H1 (cell line): ENCODE data around the gene APOL2. TPM values are rescaled to one million over a fixed set of nuclear protein-coding genes. Genes with fewer than 3 reads are reported as not detected.

ENCODE experiments used
- CTCF ChIA-PET: fragments of 300-600 bp; sonication (Branson Sonifier 250); formaldehyde crosslinking; loops from one replicate; lab custom pipeline; 2021; ENCODE audit not compliant: partially characterized antibody; lab: Charles Lee
- POLR2A ChIA-PET: fragments of 300-600 bp; sonication (Branson Sonifier 250); formaldehyde crosslinking; loops from one replicate; lab custom pipeline; 2021; ENCODE audit warnings: inconsistent platforms; ENCODE audit not compliant: partially characterized antibody; lab: Charles Lee
- DNase-seq, 2 experiments: peaks; one replicate each; pipeline versions ENCODE4 v3.0.0 to v3.0.0-alpha.2; 2010 to 2022; ENCODE audit warnings: low spot score in 2 of 2, low read depth in 1 of 2, mixed read lengths in 1 of 2
- FAIRE-seq: peaks from 2 replicates; lab custom pipeline; 2011; peaks lifted over from hg19 to GRCh38; lab: Jason Lieb, UNC
- H2AFZ ChIP-seq: 2 replicates; pipeline ENCODE4 v1.8.1; 2012; ENCODE audit warnings: low read length, inconsistent platforms
- H2AK5ac ChIP-seq: 2 replicates; pipeline ENCODE4 v1.6.1; 2013; ENCODE audit warnings: low read depth, low read length
- H2BK120ac ChIP-seq: replicated peaks from 2 replicates; pipeline ENCODE3; 2013; ENCODE audit warnings: low read depth, low read length, inconsistent platforms
- H2BK12ac ChIP-seq: 2 replicates; pipeline ENCODE4 v1.6.1; 2013; ENCODE audit warnings: low read depth, low read length
- H2BK15ac ChIP-seq: 2 replicates; pipeline ENCODE4 v1.6.1; 2013; ENCODE audit warnings: low read length
- H2BK20ac ChIP-seq: 2 replicates; pipeline ENCODE4 v1.6.1; 2013; ENCODE audit warnings: low read length
- H2BK5ac ChIP-seq: 2 replicates; pipeline ENCODE4 v1.6.1; 2013; ENCODE audit warnings: low read depth, low read length
- H3K14ac ChIP-seq: 2 replicates; pipeline ENCODE4 v1.6.1; 2013; ENCODE audit warnings: inconsistent platforms; ENCODE audit not compliant: insufficient read length
- H3K18ac ChIP-seq: 2 replicates; pipeline ENCODE4 v1.6.1; 2013; ENCODE audit warnings: low read length; ENCODE audit errors: extremely low read depth
- H3K23ac ChIP-seq: 2 replicates; pipeline ENCODE4 v1.6.1; 2013; ENCODE audit warnings: inconsistent platforms; ENCODE audit not compliant: insufficient read length
- H3K23me2 ChIP-seq: 2 replicates; pipeline ENCODE4 v1.6.1; 2013; ENCODE audit warnings: low read depth, low read length
- H3K27ac ChIP-seq: 2 replicates; pipeline ENCODE4 v1.6.1; 2011; ENCODE audit warnings: low read depth, low read length, inconsistent platforms
- H3K27me3 ChIP-seq, 4 experiments: replicated peaks in 1 of 4; 1 replicate in 1 of 4; 2 replicates in 3 of 4; pipeline versions ENCODE4 v1.6.1 to v1.8.1; 2011 to 2013; ENCODE audit warnings: low read length in 3 of 4, mild to moderate bottlenecking in 3 of 4, inconsistent platforms in 2 of 4, mixed read lengths in 2 of 4, moderate library complexity in 1 of 4; ENCODE audit not compliant: control insufficient read depth in 3 of 4, insufficient read depth in 3 of 4; ENCODE audit errors: extremely low read depth in 1 of 4
- H3K36me3 ChIP-seq, 4 experiments: 2 replicates each; pipeline versions ENCODE4 v1.6.1 to v1.8.1; 2011 to 2013; ENCODE audit warnings: mild to moderate bottlenecking in 4 of 4, low read length in 3 of 4, moderate library complexity in 2 of 4, control low read depth in 1 of 4, inconsistent platforms in 1 of 4; ENCODE audit not compliant: insufficient read depth in 4 of 4, control insufficient read depth in 2 of 4
- H3K4ac ChIP-seq: replicated peaks from 2 replicates; pipeline ENCODE3; 2013; ENCODE audit warnings: low read length, low read depth, mixed read lengths, inconsistent platforms; ENCODE audit not compliant: insufficient read length
- H3K4me1 ChIP-seq, 4 experiments: replicated peaks in 1 of 4; 1 replicate in 1 of 4; 2 replicates in 3 of 4; pipeline versions ENCODE4 v1.6.1 to v1.8.1; 2011 to 2013; ENCODE audit warnings: low read length in 3 of 4, inconsistent platforms in 2 of 4, mixed read lengths in 1 of 4; ENCODE audit not compliant: insufficient read depth in 4 of 4, control insufficient read depth in 3 of 4
- H3K4me2 ChIP-seq, 2 experiments: 2 replicates each; pipeline versions ENCODE4 v1.6.1 to v1.8.1; 2011 to 2013; ENCODE audit warnings: low read depth in 2 of 2, low read length in 2 of 2, control low read depth in 1 of 2, inconsistent platforms in 1 of 2, mild to moderate bottlenecking in 1 of 2; ENCODE audit not compliant: insufficient read depth in 1 of 2
- H3K4me3 ChIP-seq, 4 experiments: fragments of 200-600, 300-600 bp in 1 of 4; sonication (generic), shearing (Covaris generic), sonication (Bioruptor Twin) in 1 of 4; 2 replicates each; pipeline versions ENCODE4 v1.5.1 to v1.8.1; 2011 to 2016; ENCODE audit warnings: low read length in 4 of 4, low read depth in 3 of 4, control low read depth in 2 of 4, inconsistent platforms in 2 of 4, mild to moderate bottlenecking in 2 of 4, mixed read lengths in 1 of 4, moderate library complexity in 1 of 4; ENCODE audit not compliant: insufficient read depth in 2 of 4; ENCODE audit errors: extremely low read depth in 1 of 4
- H3K56ac ChIP-seq: replicated peaks from 2 replicates; pipeline ENCODE3; 2013; ENCODE audit warnings: low read depth, mild to moderate bottlenecking, mixed read lengths, low read length, inconsistent platforms; ENCODE audit not compliant: insufficient read length
- H3K79me1 ChIP-seq: 2 replicates; pipeline ENCODE4 v1.6.1; 2013; ENCODE audit warnings: low read depth, low read length, control low read depth
- H3K79me2 ChIP-seq, 2 experiments: 2 replicates each; pipeline versions ENCODE4 v1.6.1 to v1.8.1; 2012 to 2013; ENCODE audit warnings: low read length in 2 of 2, mild to moderate bottlenecking in 2 of 2, inconsistent platforms in 1 of 2; ENCODE audit not compliant: insufficient read depth in 2 of 2, control insufficient read depth in 1 of 2
- H3K9ac ChIP-seq, 4 experiments: replicated peaks in 1 of 4; 1 replicate in 1 of 4; 2 replicates in 3 of 4; pipeline versions ENCODE4 v1.6.1 to v1.8.1; 2011 to 2013; ENCODE audit warnings: low read depth in 3 of 4, low read length in 3 of 4, control low read depth in 2 of 4, mild to moderate bottlenecking in 2 of 4, moderate library complexity in 2 of 4, inconsistent platforms in 1 of 4; ENCODE audit errors: extremely low read depth in 1 of 4
- H3K9me3 ChIP-seq, 2 experiments: 2 replicates each; pipeline versions ENCODE4 v1.6.1 to v1.8.1; 2012 to 2013; ENCODE audit warnings: mild to moderate bottlenecking in 2 of 2, moderate library complexity in 2 of 2, control low read depth in 1 of 2, inconsistent platforms in 1 of 2, low read depth in 1 of 2, low read length in 1 of 2, mixed read lengths in 1 of 2; ENCODE audit not compliant: insufficient read depth in 2 of 2
- H4K20me1 ChIP-seq, 2 experiments: replicated peaks in 1 of 2; 2 replicates each; pipeline versions ENCODE3 to v1.8.1; 2011 to 2013; ENCODE audit warnings: inconsistent platforms in 2 of 2, low read length in 2 of 2, mild to moderate bottlenecking in 1 of 2; ENCODE audit not compliant: insufficient read depth in 2 of 2, control insufficient read depth in 1 of 2
- H4K5ac ChIP-seq: 2 replicates; pipeline ENCODE4 v1.6.1; 2013; ENCODE audit warnings: low read length, low read depth, mixed read lengths, inconsistent platforms; ENCODE audit not compliant: insufficient read length
- H4K8ac ChIP-seq: 2 replicates; pipeline ENCODE4 v1.8.0; 2013; ENCODE audit warnings: mild to moderate bottlenecking, moderate library complexity, low read length, inconsistent platforms; ENCODE audit not compliant: insufficient read depth; ENCODE audit errors: extremely low read depth
- H4K91ac ChIP-seq: replicated peaks from 2 replicates; pipeline ENCODE3; 2013; ENCODE audit warnings: low read length, mixed read lengths, inconsistent platforms; ENCODE audit not compliant: insufficient read length
- CTBP2 ChIP-seq: IDR thresholded peaks from 2 replicates; pipeline ENCODE4 v1.7.0; 2011; ENCODE audit warnings: borderline replicate concordance, mild to moderate bottlenecking, moderate library complexity, mixed read lengths, low read length; ENCODE audit not compliant: insufficient read depth, insufficient read length
- JUN ChIP-seq: IDR thresholded peaks from 2 replicates; pipeline ENCODE4 v1.6.1; 2011; ENCODE audit warnings: low read depth, mild to moderate bottlenecking, improper control_type of control experiment, low read length
- SAP30 ChIP-seq: fragments of 300-600 bp; sonication (generic); IDR thresholded peaks from 2 replicates; pipeline ENCODE4 v1.7.1; 2012; ENCODE audit warnings: low read length, moderate library complexity, mild to moderate bottlenecking, inconsistent platforms; ENCODE audit not compliant: insufficient read depth, insufficient replicate concordance
- SIRT6 ChIP-seq: IDR thresholded peaks from one replicate; pipeline ENCODE4 v1.7.1; 2012; ENCODE audit warnings: low read length, inconsistent platforms
- TAF1 ChIP-seq: IDR thresholded peaks from 2 replicates; pipeline ENCODE4 v1.6.1; 2011; ENCODE audit warnings: mild to moderate bottlenecking, low read depth, low read length
- TCF12 ChIP-seq: IDR thresholded peaks from 2 replicates; pipeline ENCODE4 v1.6.1; 2011; ENCODE audit warnings: low read depth, mild to moderate bottlenecking, low read length
- WGBS, 2 experiments: shearing (Covaris generic) in 1 of 2; methylation state at CpG; one replicate each; pipeline versions ENCODE4 v1.1.6 to v1.1.7; 2013 to 2015; ENCODE audit warnings: low lambda C conversion rate in 2 of 2, mixed read lengths in 2 of 2, inconsistent platforms in 1 of 2, low coverage in 1 of 2, missing lambda C conversion rate in 1 of 2; ENCODE audit not compliant: insufficient replicate concordance in 2 of 2, insufficient coverage in 1 of 2, insufficient read length in 1 of 2; ENCODE audit errors: extremely low coverage in 1 of 2, missing lambda C conversion rate in 1 of 2; 5-methylcytosine and 5-hydroxymethylcytosine counted together
- polyA plus RNA-seq, 7 experiments: library from polyadenylated mRNA; depleted of rRNA in 3 of 7; stranded (reverse) in 5 of 7; unstranded in 2 of 7; fragments of >200 nt in 5 of 7; fragments of 200-250 nt in 2 of 7; gene quantifications; 1 replicate in 5 of 7; 2 replicates in 1 of 7; 4 replicates in 1 of 7; pipeline versions ENCODE4 v1.2.1 to v1.2.3, GENCODE V29; 2011 to 2013; ENCODE audit warnings: missing spikeins in 2 of 7, mixed read lengths in 2 of 7
- total RNA-seq: library from RNA; stranded (reverse); fragmentation: NEBNext Ultra II Directional; extraction: Animal tissue kit (Norgen Biotek cat#: 25700); gene quantifications from 2 replicates; pipeline ENCODE4 v1.2.1, GENCODE V29; 2021

Gene APOL2
- total and polyA plus RNA-seq, 2 of the 8 experiments (the other 6 are each of a cell fraction or from before 2014, with no cell fraction given), result 8.1 to 11.0 TPM

DNA sequence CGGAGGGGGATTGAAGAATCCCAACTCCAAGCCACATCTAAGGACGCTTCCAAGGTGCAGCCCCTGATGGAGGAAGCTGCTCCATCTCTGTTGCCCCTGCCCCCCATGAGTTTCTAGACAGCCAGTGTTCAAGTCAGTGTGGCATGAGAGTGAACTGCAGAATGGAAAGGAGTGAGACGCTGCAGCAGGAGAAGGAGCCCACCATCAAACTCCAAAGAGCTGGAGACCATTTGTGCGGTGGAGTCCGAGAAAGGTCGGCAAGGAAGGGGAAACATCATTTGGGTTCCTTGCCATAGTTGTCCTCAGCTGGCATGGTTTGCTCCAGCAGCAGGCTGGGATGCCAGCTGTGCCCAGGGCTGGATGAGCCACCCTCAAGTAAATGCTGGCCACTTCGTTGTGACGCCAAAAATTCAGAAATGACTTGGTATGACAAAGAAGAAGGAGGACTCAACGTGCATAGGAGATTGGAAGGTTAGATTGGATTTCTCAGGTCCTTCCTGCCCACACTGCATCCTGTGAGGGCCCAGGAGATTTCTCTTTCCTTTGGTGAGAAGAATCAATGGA lies 16.4 kb downstream of the APOL2 start:
- Histone ChIP-seq H3K36me3 (no peaks in the 10 kb centered on the region; a peak in 1 of 8 replicates), H3K9ac (no peak overlapping the region), H3K4me2 (no peak overlapping the region), H2BK120ac (no peak overlapping the region), H3K4me1 (peaks cover 0 to 3% (median 0%) of the 10 kb centered on the region in 4 experiments; a peak in 1 of 7 replicates), H3K18ac (no peak overlapping the region), H3K23me2 (no peaks in the 10 kb centered on the region), H3K4ac (no peak overlapping the region), H2BK12ac (0 out of 2 replicates have a peak overlapping the region, but pooled peaks have one; percentile 9), H3K4me3 (no peak overlapping the region), H4K91ac (no peak overlapping the region), H3K14ac (no peak overlapping the region), H3K23ac (no peak overlapping the region), H3K27me3 (peaks cover 0 to 2% (median 0%) of the 10 kb centered on the region in 4 experiments; a peak in 1 of 7 replicates), H4K8ac (no peak overlapping the region), H4K5ac (no peak overlapping the region), H3K27ac (no peak overlapping the region)
- TF ChIP-seq SIRT6 (no peak), SAP30 (no peak), CTBP2 (no peak), JUN (no peak), TCF12 (no peak), TAF1 (no peak)
- TF ChIP-seq, all 59 proteins: peak for 0
- FAIRE-seq (no peak), DNase-seq (no peak)
- Histone ChIP-seq H3K9me3 (no peaks in the 10 kb centered on the region), H2BK15ac (no peak overlapping the region), H3K79me1 (no peaks in the 10 kb centered on the region), H2BK20ac (no peak overlapping the region), H3K56ac (no peak overlapping the region), H3K79me2 (no peaks in the 10 kb centered on the region), H2AFZ (no peak overlapping the region), H2BK5ac (no peak overlapping the region), H2AK5ac (no peak overlapping the region), H4K20me1 (no peaks in the 10 kb centered on the region)
- ChIA-PET CTCF (interaction anchor here (0.9 to 4.1 kb wide), 6 partner anchors 16 to 673 kb away, joined by 3 to 24 read pairs (median 4); partner anchors contain the start of genes APOL2 and APOL4), POLR2A (no interaction called here)
- 82% methylated on average over 9 of the region's 9 CpGs; no CpG with 5 or more reads in 1 of the 2 experiments for WGBS, 2 experiments
